B cell (primary cell): ENCODE data around the gene ITPRIPL1. TPM values are rescaled to one million over a fixed set of nuclear protein-coding genes. Genes with fewer than 3 reads are reported as not detected.

Source experiments
- ATAC-seq: fragments of 200-7000 bp; cut with Tn5 transposase; one replicate; pipeline ENCODE4 v1.10.0; 2021; ENCODE audit warnings: low read depth, mild to moderate bottlenecking, moderate number of reproducible peaks, moderate library complexity
- CTCF ChIA-PET: fragments of 350-600 bp; sonication (Branson Sonifier 250); formaldehyde crosslinking; loops from one replicate; lab custom pipeline; 2021; ENCODE audit warnings: antibody characterized with exemption, inconsistent platforms; lab: Charles Lee
- POLR2A ChIA-PET: fragments of 350-600 bp; sonication (Branson Sonifier 250); formaldehyde crosslinking; loops from one replicate; lab custom pipeline; 2021; ENCODE audit warnings: antibody characterized with exemption; lab: Charles Lee
- DNase-seq: peaks from one replicate; pipeline ENCODE4 v3.0.0; 2013
- H2AFZ ChIP-seq: 2 replicates; pipeline ENCODE4 v1.6.1; 2012; ENCODE audit warnings: mild to moderate bottlenecking, low read depth, low read length; ENCODE audit not compliant: insufficient read depth, poor library complexity, severe bottlenecking
- H3K27ac ChIP-seq, 2 donors: 1 replicate in 1 of 2; 2 replicates in 1 of 2; pipeline ENCODE4 v1.5.1; 2012 to 2013; ENCODE audit warnings: low read length in 2 of 2, mild to moderate bottlenecking in 2 of 2, moderate library complexity in 1 of 2
- H3K27me3 ChIP-seq, 4 experiments: fragments of 200-600 bp in 1 of 4; sonication (generic) in 1 of 4; replicated peaks in 1 of 4; 1 replicate in 2 of 4; 2 replicates in 2 of 4; pipeline versions ENCODE4 v1.6.1 to v1.7.0; 2013 to 2016; ENCODE audit warnings: low read length in 3 of 4, mild to moderate bottlenecking in 2 of 4, mixed read lengths in 1 of 4, moderate library complexity in 1 of 4; ENCODE audit not compliant: insufficient read depth in 4 of 4, control insufficient read depth in 3 of 4; ENCODE audit errors: control extremely low read depth in 1 of 4
- H3K36me3 ChIP-seq, 2 experiments: replicated peaks in 1 of 2; 1 replicate in 1 of 2; 2 replicates in 1 of 2; pipeline versions ENCODE4 v1.6.1 to v1.7.1; 2013; ENCODE audit warnings: low read length in 1 of 2; ENCODE audit not compliant: insufficient read depth in 2 of 2, control insufficient read depth in 1 of 2; ENCODE audit errors: control extremely low read depth in 1 of 2, extremely low read depth in 1 of 2
- H3K4me1 ChIP-seq, 2 donors: fragments of 200-600 bp in 1 of 2; sonication (generic) in 1 of 2; 1 replicate in 1 of 2; 2 replicates in 1 of 2; pipeline versions ENCODE4 v1.5.1 to v1.6.1; 2013 to 2017; ENCODE audit warnings: low read length in 2 of 2; ENCODE audit not compliant: control insufficient read depth in 2 of 2, insufficient read depth in 2 of 2
- H3K4me2 ChIP-seq: replicated peaks from 2 replicates; pipeline ENCODE3; 2012; ENCODE audit warnings: mild to moderate bottlenecking, low read depth, low read length; ENCODE audit not compliant: poor library complexity, severe bottlenecking
- H3K4me3 ChIP-seq, 5 experiments: fragments of 200-600 bp in 1 of 5; sonication (generic) in 1 of 5; 1 replicate in 3 of 5; 2 replicates in 2 of 5; pipeline versions ENCODE4 v1.5.1 to v1.7.0; 2011 to 2016; ENCODE audit warnings: low read length in 4 of 5, mild to moderate bottlenecking in 4 of 5, low read depth in 2 of 5, control low read depth in 1 of 5, moderate library complexity in 1 of 5; ENCODE audit not compliant: insufficient read depth in 1 of 5; ENCODE audit errors: control extremely low read depth in 1 of 5, extremely low read depth in 1 of 5
- H3K79me2 ChIP-seq: fragments of 200-600 bp; sonication (generic); one replicate; pipeline ENCODE4 v1.6.0; 2016; ENCODE audit warnings: low read length; ENCODE audit not compliant: control insufficient read depth, insufficient read depth
- H3K9ac ChIP-seq: fragments of 200-600 bp; sonication (generic); 2 replicates; pipeline ENCODE4 v1.6.1; 2017; ENCODE audit warnings: mild to moderate bottlenecking, low read length, moderate library complexity
- H3K9me3 ChIP-seq, 3 donors: one replicate each; pipeline versions ENCODE4 v1.6.1 to v1.7.1; 2013; ENCODE audit warnings: low read length in 2 of 3; ENCODE audit not compliant: control insufficient read depth in 2 of 3, insufficient read depth in 1 of 3; ENCODE audit errors: control extremely low read depth in 1 of 3
- H4K20me1 ChIP-seq: 2 replicates; pipeline ENCODE4 v1.6.0; 2012; ENCODE audit warnings: mild to moderate bottlenecking, low read length; ENCODE audit not compliant: insufficient read depth, control insufficient read depth, poor library complexity, severe bottlenecking
- H3K27ac Mint-ChIP-seq: one replicate; pipeline ENCODE4 v1.8.0; 2021; ENCODE audit warnings: mixed read lengths
- H3K27me3 Mint-ChIP-seq: one replicate; pipeline ENCODE4 v1.8.0; 2021; ENCODE audit warnings: mixed read lengths
- H3K4me1 Mint-ChIP-seq: one replicate; pipeline ENCODE4 v1.8.0; 2021; ENCODE audit warnings: mixed read lengths
- H3K4me3 Mint-ChIP-seq: one replicate; pipeline ENCODE4 v1.8.0; 2021; ENCODE audit warnings: mixed read lengths
- H3K9me3 Mint-ChIP-seq: one replicate; pipeline ENCODE4 v1.8.0; 2022; ENCODE audit warnings: mixed read lengths; ENCODE audit not compliant: insufficient read depth
- EZH2 ChIP-seq: IDR thresholded peaks from 2 replicates; pipeline ENCODE4 v1.6.1; 2012; ENCODE audit warnings: borderline replicate concordance, low read depth, mild to moderate bottlenecking, moderate library complexity, low read length; ENCODE audit not compliant: insufficient read depth, poor library complexity, severe bottlenecking
- WGBS: methylation state at CpG from one replicate; pipeline ENCODE4 v1.1.5; 2013; ENCODE audit warnings: missing lambda C conversion rate; ENCODE audit not compliant: insufficient coverage; 5-methylcytosine and 5-hydroxymethylcytosine counted together
- intact Hi-C: fragments of 100-400 bp; cut with micrococcal nuclease; formaldehyde crosslinking; loops from one replicate; pipeline ENCODE4 v1.10.0; 2022
- polyA plus RNA-seq: library from polyadenylated mRNA; depleted of rRNA; stranded (reverse); fragments of >200 nt; gene quantifications from 2 replicates; pipeline ENCODE4 v1.2.3, GENCODE V29; 2012
- total RNA-seq, 2 donors: library from RNA; stranded (reverse); fragments of 120-200 nt in 1 of 2; gene quantifications; 1 replicate in 1 of 2; 2 replicates in 1 of 2; pipeline versions ENCODE4 v1.2.3 to v1.2.4, GENCODE V29; 2013 to 2022
- TF ChIP-seq, protein P1 (sequence below): fragments of 200-600 bp; IDR thresholded peaks from one replicate; pipeline ENCODE4 v1.8.0; 2022; ENCODE audit warnings: antibody characterized with exemption, mild to moderate bottlenecking

ITPRIPL1 gene
- total and polyA plus RNA-seq, 2 donors (not counting 1 experiment from before 2014, with no cell fraction given) = 1.8 to 4.2 TPM

DNA sequence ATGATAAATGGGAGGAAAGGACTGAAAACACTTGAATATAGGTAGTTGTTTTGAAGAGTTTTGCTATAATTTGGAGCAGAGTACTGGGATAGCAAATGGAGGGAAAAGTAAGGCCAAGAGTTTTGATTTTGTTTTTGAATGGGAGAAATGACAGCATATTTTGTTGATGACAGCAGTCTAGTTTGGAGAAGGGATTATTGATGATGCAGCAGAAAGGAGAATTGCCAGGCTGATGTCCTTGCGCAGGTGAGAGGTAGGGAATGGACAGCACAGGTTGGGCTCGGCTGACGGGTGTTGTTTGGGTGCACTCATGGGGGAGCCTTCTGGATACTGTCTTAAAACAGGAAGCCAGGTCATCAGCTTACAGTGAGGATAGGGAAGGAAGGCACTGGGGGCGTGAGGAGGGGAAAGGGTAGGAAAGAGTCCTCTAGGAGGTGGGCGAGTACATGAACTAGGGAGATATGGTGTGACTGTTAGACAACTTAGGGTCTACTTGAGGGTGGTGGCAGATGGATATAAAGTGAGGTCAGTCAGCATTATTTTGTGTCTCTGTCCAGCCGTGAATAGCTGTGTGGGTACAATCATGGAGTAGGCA is 20.8 kb downstream of the ITPRIPL1 start:
- intact Hi-C loops = loop anchor here (2.0 kb wide), 1 partner anchor 41 kb away; the partner anchor contains the start of gene SNRNP200
- no peak overlapping the region for H3K27ac Mint-ChIP-seq
- peaks cover 42% of the 10 kb centered on the region for H3K4me1 Mint-ChIP-seq

DNA sequence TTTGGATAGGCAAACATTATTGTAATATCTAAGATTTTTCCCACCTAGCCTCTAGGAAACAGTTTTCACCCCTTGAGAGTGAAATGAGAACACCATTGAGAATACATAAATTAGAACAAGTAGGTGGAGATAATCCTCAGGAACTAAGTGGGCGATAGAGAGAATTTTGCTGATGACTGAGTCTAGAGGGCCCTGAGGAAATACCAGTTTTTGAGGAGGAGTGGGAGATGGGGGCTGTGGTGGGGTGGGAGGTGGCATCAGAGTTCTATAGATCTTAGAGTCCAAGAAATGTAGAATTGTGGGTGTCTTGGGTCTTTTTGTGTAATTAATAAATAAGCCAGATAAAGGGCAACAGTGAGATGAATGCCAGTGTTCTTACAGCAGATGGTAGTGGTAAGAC is 22.3 kb downstream of the ITPRIPL1 start:
- no peak overlapping the region for H3K4me3 ChIP-seq
- no peak overlapping the region for H3K27ac ChIP-seq
- Mint-ChIP-seq H3K27ac (no peak overlapping the region), H3K4me1 (peaks cover 30% of the 10 kb centered on the region), H3K9me3 (no peaks in the 10 kb centered on the region), H3K4me3 (no peak overlapping the region), H3K27me3 (no peaks in the 10 kb centered on the region)
- DNase-seq = no peak
- POLR2A ChIA-PET = interaction anchor here (0.7 kb wide), 1 partner anchor 163 kb away, joined by 6 read pairs; no protein-coding TSS in a partner anchor
- H3K4me2 ChIP-seq = no peak overlapping the region
- peaks cover 3% of the 10 kb centered on the region for H3K79me2 ChIP-seq
- H4K20me1 ChIP-seq = no peaks in the 10 kb centered on the region
- intact Hi-C loops = no loop called here
- 100% methylated on average over 1 of the region's 1 CpG for WGBS
- no peak for ATAC-seq
- H2AFZ ChIP-seq = no peak overlapping the region
- no peaks in the 10 kb centered on the region for H3K9me3 ChIP-seq
- no peak overlapping the region for H3K9ac ChIP-seq
- H3K27me3 ChIP-seq = no peaks in the 10 kb centered on the region
- H3K4me1 ChIP-seq = peaks cover 7 to 23% of the 10 kb centered on the region in 2 donors
- CTCF ChIA-PET = no interaction called here
- TF ChIP-seq, protein P1, sequence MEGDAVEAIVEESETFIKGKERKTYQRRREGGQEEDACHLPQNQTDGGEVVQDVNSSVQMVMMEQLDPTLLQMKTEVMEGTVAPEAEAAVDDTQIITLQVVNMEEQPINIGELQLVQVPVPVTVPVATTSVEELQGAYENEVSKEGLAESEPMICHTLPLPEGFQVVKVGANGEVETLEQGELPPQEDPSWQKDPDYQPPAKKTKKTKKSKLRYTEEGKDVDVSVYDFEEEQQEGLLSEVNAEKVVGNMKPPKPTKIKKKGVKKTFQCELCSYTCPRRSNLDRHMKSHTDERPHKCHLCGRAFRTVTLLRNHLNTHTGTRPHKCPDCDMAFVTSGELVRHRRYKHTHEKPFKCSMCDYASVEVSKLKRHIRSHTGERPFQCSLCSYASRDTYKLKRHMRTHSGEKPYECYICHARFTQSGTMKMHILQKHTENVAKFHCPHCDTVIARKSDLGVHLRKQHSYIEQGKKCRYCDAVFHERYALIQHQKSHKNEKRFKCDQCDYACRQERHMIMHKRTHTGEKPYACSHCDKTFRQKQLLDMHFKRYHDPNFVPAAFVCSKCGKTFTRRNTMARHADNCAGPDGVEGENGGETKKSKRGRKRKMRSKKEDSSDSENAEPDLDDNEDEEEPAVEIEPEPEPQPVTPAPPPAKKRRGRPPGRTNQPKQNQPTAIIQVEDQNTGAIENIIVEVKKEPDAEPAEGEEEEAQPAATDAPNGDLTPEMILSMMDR = no peak
- no peaks in the 10 kb centered on the region for H3K36me3 ChIP-seq

More for the DNA sequence above, 20.8 kb downstream of the ITPRIPL1 start:
- no peaks in the 10 kb centered on the region for H4K20me1 ChIP-seq
- DNase-seq (no peak), ATAC-seq (no peak)
- peaks cover 10% of the 10 kb centered on the region for H3K79me2 ChIP-seq
- H3K9ac ChIP-seq = no peak overlapping the region
- H3K9me3 ChIP-seq = no peaks in the 10 kb centered on the region
- no peaks in the 10 kb centered on the region for H3K27me3 Mint-ChIP-seq
- H3K4me3 ChIP-seq = no peak overlapping the region
- H3K4me3 Mint-ChIP-seq = no peak overlapping the region
- no peak overlapping the region for H3K4me2 ChIP-seq
- TF ChIP-seq EZH2 = no peak
- TF ChIP-seq, protein P1 = no peak
- CTCF ChIA-PET = interaction anchor here (0.6 to 2.7 kb wide), 6 partner anchors 22 to 44 kb away, joined by 3 to 7 read pairs (median 3); partner anchors contain the start of gene SNRNP200
- no peaks in the 10 kb centered on the region for H3K27me3 ChIP-seq
- no peak overlapping the region for H3K27ac ChIP-seq
- H3K9me3 Mint-ChIP-seq = no peaks in the 10 kb centered on the region
- H3K36me3 ChIP-seq = no peaks in the 10 kb centered on the region
- H2AFZ ChIP-seq = no peak overlapping the region
- WGBS = 100% methylated on average over 6 of the region's 6 CpGs
- POLR2A ChIA-PET = interaction anchor here (1.2 to 1.7 kb wide), 2 partner anchors 10 to 25 kb away, joined by 4 to 6 read pairs; partner anchors contain the start of gene NCAPH
- peaks cover 7 to 26% of the 10 kb centered on the region in 2 donors for H3K4me1 ChIP-seq
